Common myeloid progenitor, CD34-positive (primary cell): Measurements from ENCODE around the gene STUM.

Source experiments
- CTCF ChIA-PET: fragments of 350-600 bp; sonication (Branson Sonifier 250); formaldehyde crosslinking; loops from one replicate; lab custom pipeline; 2021; ENCODE audit warnings: antibody characterized with exemption; lab: Charles Lee
- POLR2A ChIA-PET: fragments of 350-600 bp; sonication (Branson Sonifier 250); formaldehyde crosslinking; loops from one replicate; lab custom pipeline; 2021; ENCODE audit warnings: antibody characterized with exemption; lab: Charles Lee
- DNase-seq, 3 donors: peaks; one replicate each; pipeline versions ENCODE4 v3.0.0 to v3.0.0-alpha.2; 2013
- H3K27ac ChIP-seq, 2 experiments: 1 replicate in 1 of 2; 2 replicates in 1 of 2; pipeline ENCODE4 v1.7.0; 2013; ENCODE audit warnings: inconsistent platforms in 2 of 2, low read length in 2 of 2, mild to moderate bottlenecking in 2 of 2, low read depth in 1 of 2, moderate library complexity in 1 of 2; ENCODE audit not compliant: severe bottlenecking in 2 of 2, insufficient read depth in 1 of 2, poor library complexity in 1 of 2
- H3K27me3 ChIP-seq, 5 experiments: replicated peaks in 2 of 5; 1 replicate in 3 of 5; 2 replicates in 2 of 5; pipeline versions ENCODE4 v1.6.1 to v1.7.0; 2013; ENCODE audit warnings: low read length in 4 of 5, mild to moderate bottlenecking in 2 of 5, moderate library complexity in 2 of 5, inconsistent platforms in 1 of 5; ENCODE audit not compliant: insufficient read depth in 5 of 5, control insufficient read depth in 4 of 5
- H3K36me3 ChIP-seq, 4 experiments: 1 replicate in 2 of 4; 2 replicates in 2 of 4; pipeline versions ENCODE4 v1.6.1 to v1.7.0; 2013; ENCODE audit warnings: low read length in 3 of 4, control low read depth in 1 of 4, mild to moderate bottlenecking in 1 of 4; ENCODE audit not compliant: control insufficient read depth in 4 of 4, insufficient read depth in 4 of 4
- H3K4me1 ChIP-seq, 4 experiments: 1 replicate in 3 of 4; 2 replicates in 1 of 4; pipeline versions ENCODE4 v1.6.1 to v1.7.1; 2013; ENCODE audit warnings: low read length in 3 of 4, mild to moderate bottlenecking in 3 of 4, control low read depth in 1 of 4, inconsistent platforms in 1 of 4, moderate library complexity in 1 of 4; ENCODE audit not compliant: control insufficient read depth in 4 of 4, insufficient read depth in 4 of 4; ENCODE audit errors: control extremely low read depth in 1 of 4
- H3K4me3 ChIP-seq, 7 experiments: 1 replicate in 4 of 7; 2 replicates in 3 of 7; pipeline versions ENCODE4 v1.5.1 to v1.7.0; 2013; ENCODE audit warnings: mild to moderate bottlenecking in 7 of 7, low read length in 6 of 7, moderate library complexity in 6 of 7, inconsistent platforms in 2 of 7, low read depth in 2 of 7, control low read depth in 1 of 7; ENCODE audit not compliant: insufficient read depth in 4 of 7, control insufficient read depth in 1 of 7; ENCODE audit errors: extremely low read depth in 1 of 7
- H3K9me3 ChIP-seq, 5 experiments: 1 replicate in 4 of 5; 2 replicates in 1 of 5; pipeline versions ENCODE4 v1.6.1 to v1.7.1; 2013; ENCODE audit warnings: low read length in 4 of 5, mild to moderate bottlenecking in 2 of 5, inconsistent platforms in 1 of 5, low read depth in 1 of 5, moderate library complexity in 1 of 5; ENCODE audit not compliant: control insufficient read depth in 4 of 5, insufficient read depth in 2 of 5; ENCODE audit errors: control extremely low read depth in 1 of 5
- WGBS: methylation state at CpG from one replicate; pipeline ENCODE4 v1.1.5; 2013; ENCODE audit not compliant: insufficient coverage; 5-methylcytosine and 5-hydroxymethylcytosine counted together

Gene STUM

DNA sequence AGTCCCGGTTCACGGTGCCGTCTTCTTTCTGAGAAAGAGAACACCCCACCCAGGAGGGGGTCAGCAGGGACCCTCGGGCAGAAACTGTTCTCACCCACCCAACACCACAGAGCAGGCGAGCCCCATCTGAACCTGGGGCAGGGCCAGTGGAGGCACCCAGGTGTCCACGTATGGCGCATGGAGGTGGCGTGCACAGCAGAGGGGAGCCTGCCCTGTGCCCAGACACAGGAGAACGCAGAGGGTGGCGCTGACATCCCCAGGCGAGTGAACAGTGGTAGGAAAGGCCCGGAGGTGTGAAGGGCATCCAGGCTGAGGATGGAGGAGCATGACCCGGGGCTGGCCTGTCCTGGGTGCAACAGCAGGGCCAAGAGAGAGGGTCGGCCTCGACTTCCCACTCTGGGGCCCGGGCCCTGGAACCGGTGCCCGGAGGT lies 91.1 kb downstream of the STUM start:
- H3K36me3 ChIP-seq = peaks cover 9 to 68% (median 52%) of the 10 kb centered on the region in 4 experiments
- no peak overlapping the region for H3K27ac ChIP-seq
- no peak overlapping the region for H3K4me3 ChIP-seq
- peaks cover 3 to 43% (median 39%) of the 10 kb centered on the region in 4 experiments for H3K4me1 ChIP-seq
- WGBS = 97% methylated on average over 10 of the region's 18 CpGs
- H3K9me3 ChIP-seq = no peaks in the 10 kb centered on the region
- H3K27me3 ChIP-seq = no peaks in the 10 kb centered on the region
- no peak for DNase-seq
- ChIA-PET CTCF (interaction anchor here (4.5 to 5.4 kb wide), 2 partner anchors 11 to 46 kb away, joined by 21 to 83 read pairs; no protein-coding TSS in a partner anchor), POLR2A (no interaction called here)

DNA sequence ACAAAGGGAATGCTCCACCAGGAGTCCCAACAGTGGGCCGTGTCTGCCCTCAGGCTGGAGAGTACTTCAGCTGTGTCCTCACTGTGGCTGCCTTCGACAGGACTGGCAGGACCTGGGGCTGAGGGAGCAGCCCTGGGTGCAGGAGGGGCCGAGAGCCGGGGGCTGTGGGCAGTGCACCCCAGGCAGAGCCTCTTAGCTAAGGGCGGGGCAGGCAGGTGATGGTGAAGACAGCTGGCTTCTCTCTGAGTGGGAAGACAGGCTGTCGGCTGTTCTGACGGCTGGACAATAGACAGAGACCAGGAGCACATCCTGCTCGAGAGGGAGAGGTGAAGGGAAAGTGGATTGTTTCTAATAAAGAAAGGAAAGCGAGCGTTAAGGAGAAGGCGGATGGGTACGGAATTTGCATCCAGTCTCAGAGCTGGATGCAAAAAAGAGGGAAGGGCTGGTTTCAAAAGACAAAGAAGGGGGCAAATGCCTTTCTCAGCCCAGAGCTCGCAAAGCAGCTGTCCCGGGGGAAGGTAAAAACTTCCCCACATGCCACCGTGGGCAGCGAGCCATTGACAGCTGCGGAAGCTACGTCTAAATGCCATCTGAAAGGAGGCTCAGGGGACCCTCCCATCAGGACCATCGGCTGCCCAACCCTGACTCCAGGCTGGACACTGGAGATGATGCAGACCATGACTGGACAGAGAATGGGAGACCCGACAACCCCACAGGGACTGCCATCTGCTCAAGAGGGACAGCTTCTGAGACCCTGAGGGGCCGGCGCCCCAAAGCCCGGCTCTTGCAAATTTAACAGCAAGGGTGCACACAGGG lies 92.0 kb downstream of the STUM start:
- no peaks in the 10 kb centered on the region for H3K9me3 ChIP-seq
- H3K36me3 ChIP-seq = peaks cover 7 to 64% (median 49%) of the 10 kb centered on the region in 4 experiments
- H3K27ac ChIP-seq = no peak overlapping the region
- ChIA-PET POLR2A (interaction anchor here (0.6 kb wide), 1 partner anchor 198 kb away, joined by 3 read pairs; no protein-coding TSS in a partner anchor), CTCF (interaction anchor here (0.8 to 5.4 kb wide), 9 partner anchors 10 to 188 kb away, joined by 3 to 83 read pairs (median 8); no protein-coding TSS in a partner anchor)
- no peaks in the 10 kb centered on the region for H3K27me3 ChIP-seq
- 96% methylated on average over 21 of the region's 23 CpGs for WGBS
- H3K4me3 ChIP-seq = no peak overlapping the region
- DNase-seq = no peak
- peaks cover 3 to 48% (median 44%) of the 10 kb centered on the region in 4 experiments for H3K4me1 ChIP-seq

DNA sequence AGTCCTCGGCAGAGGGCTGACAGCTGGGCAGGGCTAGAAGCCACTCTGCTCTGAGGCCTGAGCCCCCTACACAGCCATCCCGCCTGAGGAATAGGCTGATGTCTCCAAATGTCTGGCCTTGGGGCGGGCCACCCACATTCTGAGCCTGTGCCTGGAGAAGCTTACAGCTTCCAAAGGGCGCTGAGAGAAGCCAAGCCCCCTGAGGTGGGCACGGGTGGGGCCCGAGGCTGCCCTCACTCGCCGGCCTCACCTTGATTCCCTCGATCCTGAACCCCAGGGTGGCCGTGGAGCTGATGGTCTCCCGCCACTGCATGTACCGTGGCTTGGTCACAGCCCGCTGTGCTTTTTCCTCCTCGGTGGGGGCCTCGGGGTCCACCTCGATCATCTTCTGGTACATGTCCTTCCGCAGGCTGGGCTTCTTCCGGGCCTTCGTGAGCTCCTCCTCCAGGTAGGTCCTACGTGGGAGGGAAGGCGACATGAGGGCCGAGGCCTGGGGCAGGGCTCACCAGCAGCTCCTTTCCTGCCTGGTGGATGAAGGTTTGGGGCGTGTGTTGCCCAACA lies 93.2 kb downstream of the STUM start:
- H3K27ac ChIP-seq = no peak overlapping the region
- CTCF ChIA-PET = interaction anchor here (0.8 to 5.4 kb wide), 14 partner anchors 7 to 187 kb away, joined by 3 to 83 read pairs (median 6); no protein-coding TSS in a partner anchor
- WGBS = 97% methylated on average over 20 of the region's 23 CpGs
- H3K9me3 ChIP-seq = no peaks in the 10 kb centered on the region
- no peaks in the 10 kb centered on the region for H3K27me3 ChIP-seq
- no peak for DNase-seq
- H3K4me3 ChIP-seq = no peak overlapping the region
- H3K4me1 ChIP-seq = peaks cover 3 to 51% (median 45%) of the 10 kb centered on the region in 4 experiments
- peaks cover 7 to 62% (median 43%) of the 10 kb centered on the region in 4 experiments for H3K36me3 ChIP-seq
- POLR2A ChIA-PET = no interaction called here

DNA sequence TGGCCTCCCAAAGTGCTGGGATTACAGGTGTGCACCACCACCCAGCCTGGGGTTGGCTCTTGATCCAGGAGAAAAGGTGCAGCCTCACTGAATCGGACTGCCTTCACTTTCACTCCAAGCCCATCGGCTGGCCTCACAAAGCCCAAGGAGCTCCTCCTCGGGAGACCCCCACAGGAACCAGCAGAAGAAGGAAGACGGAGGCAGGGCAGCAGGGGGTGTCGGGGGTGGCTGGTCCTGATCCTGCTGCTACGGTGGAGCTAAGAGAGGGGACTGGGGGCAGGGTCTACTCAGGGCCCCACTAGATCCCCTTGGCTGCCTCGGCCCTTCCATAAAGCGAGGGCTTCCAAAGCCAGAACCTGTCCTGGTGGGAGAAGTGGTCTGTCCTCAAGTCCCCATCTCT lies 93.9 kb downstream of the STUM start:
- H3K36me3 ChIP-seq = peaks cover 4 to 62% (median 42%) of the 10 kb centered on the region in 4 experiments
- POLR2A ChIA-PET = no interaction called here
- WGBS = 94% methylated on average over 8 of the region's 8 CpGs
- DNase-seq = no peak
- H3K4me1 ChIP-seq = peaks cover 3 to 54% (median 45%) of the 10 kb centered on the region in 4 experiments
- peak overlapping the region in 1 of 2 experiments; percentile 65 for H3K27ac ChIP-seq
- H3K9me3 ChIP-seq = no peaks in the 10 kb centered on the region
- H3K27me3 ChIP-seq = no peaks in the 10 kb centered on the region
- H3K4me3 ChIP-seq = peak overlapping the region in 2 of 7 experiments; percentile 36 to 55
- CTCF ChIA-PET = interaction anchor here (0.8 to 5.4 kb wide), 11 partner anchors 7 to 186 kb away, joined by 3 to 83 read pairs (median 8); no protein-coding TSS in a partner anchor

DNA sequence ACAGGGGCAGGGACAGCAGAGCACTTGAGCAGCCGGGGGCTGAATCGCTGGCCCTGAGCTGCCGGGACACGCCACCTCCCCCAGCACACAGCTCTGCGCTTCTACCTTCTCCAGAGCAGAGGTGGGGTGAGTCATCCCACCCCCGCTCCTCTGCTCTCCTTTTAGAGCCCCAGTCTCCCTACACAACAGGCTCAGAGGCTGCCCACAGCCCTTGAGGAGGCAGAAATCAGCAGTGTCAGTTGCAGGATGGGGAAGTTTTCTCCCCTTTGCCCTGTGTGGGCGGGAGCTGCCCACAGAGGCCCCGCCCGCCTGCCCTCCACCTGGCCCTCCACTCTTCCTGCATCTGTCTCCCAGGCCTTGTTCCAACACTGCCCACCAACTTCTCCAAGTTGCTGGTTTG lies 94.6 kb downstream of the STUM start:
- ChIA-PET CTCF (interaction anchor here (0.7 to 5.4 kb wide), 9 partner anchors 8 to 186 kb away, joined by 3 to 83 read pairs (median 11); no protein-coding TSS in a partner anchor), POLR2A (interaction anchor here (1.3 to 2.0 kb wide), 2 partner anchors 34 to 37 kb away, joined by 3 to 4 read pairs; no protein-coding TSS in a partner anchor)
- Histone ChIP-seq H3K4me3 (peak overlapping the region in 5 of 7 experiments; percentile 2 to 55 (median 43)), H3K4me1 (peaks cover 3 to 54% (median 45%) of the 10 kb centered on the region in 4 experiments), H3K27me3 (no peaks in the 10 kb centered on the region), H3K36me3 (peaks cover 11 to 62% (median 45%) of the 10 kb centered on the region in 4 experiments), H3K9me3 (no peaks in the 10 kb centered on the region), H3K27ac (peak overlapping the region in 1 of 2 experiments; percentile 65)
- DNase-seq = peak; percentile 81 to 92 (median 90)
- WGBS = 0% methylated on average over 4 of the region's 9 CpGs

DNA sequence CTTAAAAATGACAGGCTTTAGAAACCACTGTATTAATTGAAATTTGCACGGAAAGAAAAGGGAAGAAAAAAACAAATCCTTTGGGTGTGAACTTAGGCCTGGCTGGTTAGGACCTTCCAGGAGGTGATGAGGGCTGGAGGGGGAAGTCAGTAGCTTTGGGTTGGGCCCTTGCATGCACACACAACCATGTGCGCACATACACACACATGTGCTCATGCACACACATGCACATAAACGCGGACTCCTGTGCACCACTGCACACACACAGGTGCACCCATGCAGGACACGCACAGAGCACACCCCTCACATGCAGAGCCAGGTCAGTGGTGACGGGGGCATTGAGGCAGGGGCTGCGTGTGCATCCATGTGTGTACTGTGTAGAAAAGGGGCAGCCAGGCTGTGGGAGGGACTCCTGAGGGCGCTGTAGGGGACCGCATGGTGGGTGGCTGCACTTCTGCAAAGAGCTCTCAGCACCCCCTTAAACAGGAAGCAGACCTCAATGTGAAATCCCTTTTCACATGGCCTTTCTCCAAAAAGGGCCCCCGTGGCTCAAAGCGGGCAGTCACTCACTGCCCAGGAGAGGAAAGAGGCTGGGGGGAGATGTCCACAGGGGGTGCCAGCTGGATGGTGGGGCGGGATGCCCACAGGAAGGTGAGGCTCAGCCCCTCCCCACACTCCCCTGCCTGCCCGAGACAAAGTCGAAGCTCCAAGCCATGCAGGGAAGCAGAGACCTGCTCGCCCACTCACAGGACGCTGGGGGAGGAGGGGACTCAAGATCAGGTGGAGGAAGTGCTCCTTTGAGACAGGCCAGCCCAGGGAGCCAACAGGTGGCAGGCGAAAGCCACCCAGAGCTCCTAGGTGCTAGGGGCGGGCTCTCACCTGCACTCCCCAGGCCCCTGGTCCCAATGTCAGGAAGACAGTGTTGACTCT lies 95.3 kb downstream of the STUM start:
- Histone ChIP-seq H3K27ac (no peak overlapping the region), H3K9me3 (no peaks in the 10 kb centered on the region)

More for the DNA sequence above, 95.3 kb downstream of the STUM start:
- 17% methylated on average over 13 of the region's 18 CpGs for WGBS
- POLR2A ChIA-PET = interaction anchor here (1.3 to 2.0 kb wide), 2 partner anchors 33 to 36 kb away, joined by 3 to 4 read pairs; no protein-coding TSS in a partner anchor
- peak overlapping the region in 4 of 7 experiments; percentile 5 to 55 (median 44) for H3K4me3 ChIP-seq
- CTCF ChIA-PET = interaction anchor here (0.5 to 5.4 kb wide), 17 partner anchors 7 to 182 kb away, joined by 3 to 83 read pairs (median 4); no protein-coding TSS in a partner anchor
- H3K4me1 ChIP-seq = peaks cover 3 to 54% (median 45%) of the 10 kb centered on the region in 4 experiments
- peaks cover 12 to 58% (median 47%) of the 10 kb centered on the region in 4 experiments for H3K36me3 ChIP-seq
- H3K27me3 ChIP-seq = no peaks in the 10 kb centered on the region
- peak; percentile 60 to 95 (median 92) for DNase-seq
